ENCODE data around the gene C16orf74.

Gene C16orf74

GRCh38 chr16:85716680-85717038 lies 34.2 kb downstream of the C16orf74 start:
- DNase-seq = no peak

GRCh38 chr16:85716022-85716679 lies 34.7 kb downstream of the C16orf74 start:
- no peak for DNase-seq

- peak; percentile 84 to 85 for DNase-seq
Measured at GRCh38 chr16:85715169-85716021, 35.5 kb downstream of the C16orf74 start.

GRCh38 chr16:85712801-85713200 lies 38.1 kb downstream of the C16orf74 start:
- DNase-seq = no peak

GRCh38 chr16:85711982-85712587 lies 38.8 kb downstream of the C16orf74 start:
- no peak for DNase-seq

GRCh38 chr16:85710732-85711131 lies 40.2 kb downstream of the C16orf74 start:
- peak in 1 of 2 experiments; percentile 29 for DNase-seq

- DNase-seq = no peak
Measured at GRCh38 chr16:85709766-85710585, 40.9 kb downstream of the C16orf74 start.

GRCh38 chr16:85708338-85708737 lies 42.6 kb downstream of the C16orf74 start:
- DNase-seq = no peak

GRCh38 chr16:85707528-85708095 lies 43.3 kb downstream of the C16orf74 start:
- peak in 1 of 2 experiments; percentile 56 for DNase-seq

GRCh38 chr16:85706449-85707034 lies 44.4 kb downstream of the C16orf74 start:
- DNase-seq = no peak

- no peak for DNase-seq
Measured at GRCh38 chr16:85704900-85705846, 45.7 kb downstream of the C16orf74 start.

- no peak for DNase-seq
Measured at GRCh38 chr16:85704011-85704410, 46.9 kb downstream of the C16orf74 start.

- no peak for DNase-seq
Measured at GRCh38 chr16:85699628-85700027, 51.3 kb downstream of the C16orf74 start.

- DNase-seq = no peak
Measured at GRCh38 chr16:85698935-85699558, 51.8 kb downstream of the C16orf74 start.

- no peak for DNase-seq
Measured at GRCh38 chr16:85698459-85698891, 52.4 kb downstream of the C16orf74 start.

GRCh38 chr16:85697431-85697830 lies 53.5 kb downstream of the C16orf74 start:
- no peak for DNase-seq

GRCh38 chr16:85696781-85697180 lies 54.1 kb downstream of the C16orf74 start:
- DNase-seq = no peak

- no peak for DNase-seq
Measured at GRCh38 chr16:85695196-85696128, 55.4 kb downstream of the C16orf74 start.

GRCh38 chr16:85690469-85691064 lies 60.3 kb downstream of the C16orf74 start:
- no peak for DNase-seq
